ENCODE results near the gene UQCRHL.

UQCRHL gene

DNA sequence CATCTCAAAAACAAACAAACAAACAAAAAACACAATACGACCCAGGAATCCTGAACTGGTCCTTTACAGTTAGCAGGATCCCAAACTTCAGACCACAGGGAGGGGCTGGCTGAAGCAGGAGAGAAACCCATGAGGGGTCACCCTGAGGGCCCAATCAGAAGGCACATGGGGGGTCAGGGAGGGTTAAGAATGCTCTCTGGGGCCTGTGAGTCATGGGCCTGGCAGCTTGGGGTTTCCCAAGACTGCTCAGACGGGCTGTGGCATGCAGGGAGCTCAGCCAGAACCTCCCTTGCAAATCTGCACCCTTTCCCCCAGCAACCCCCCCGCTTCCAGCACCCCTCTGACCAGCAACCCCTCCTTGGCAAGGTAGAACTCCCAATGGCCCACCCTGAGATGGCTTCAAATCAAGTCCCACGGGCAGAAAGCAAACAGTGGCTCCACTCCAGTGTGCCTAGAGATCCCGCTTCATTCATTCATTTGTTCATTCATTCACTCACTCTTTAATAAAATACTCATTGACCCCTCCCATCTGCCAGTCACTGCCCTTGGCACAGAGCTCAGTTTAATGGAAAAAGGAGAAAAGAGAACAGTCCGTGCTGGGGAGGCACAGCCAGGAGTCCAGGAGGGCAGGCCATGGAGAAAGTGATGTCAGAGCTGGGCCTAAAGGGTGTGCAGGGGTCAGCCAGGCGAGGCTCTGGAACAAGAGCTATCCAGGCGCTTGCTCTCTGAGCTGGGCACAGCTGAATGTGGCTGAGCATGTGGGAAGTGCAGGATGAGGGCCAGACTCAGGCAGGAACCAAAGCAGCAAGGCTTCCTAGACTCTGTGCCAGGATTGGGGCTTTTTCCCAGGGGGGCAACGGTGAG is 8.2 kb downstream of the UQCRHL start:
- Histone ChIP-seq H3K4me3 (ENCODE audit: low read length) (no peak overlapping the region), H3K9me3 (ENCODE audit: low read length) (no peaks in the 10 kb centered on the region), H3K36me3 (ENCODE audit: insufficient read depth, low read length) (no peaks in the 10 kb centered on the region), H3K4me1 (ENCODE audit: insufficient read depth, low read length) (peaks cover 18% of the 10 kb centered on the region), H3K27me3 (ENCODE audit: insufficient read depth, low read length) (peaks cover 6% of the 10 kb centered on the region), H2AFZ (ENCODE audit: low read depth, low read length) (no peak overlapping the region)

DNA sequence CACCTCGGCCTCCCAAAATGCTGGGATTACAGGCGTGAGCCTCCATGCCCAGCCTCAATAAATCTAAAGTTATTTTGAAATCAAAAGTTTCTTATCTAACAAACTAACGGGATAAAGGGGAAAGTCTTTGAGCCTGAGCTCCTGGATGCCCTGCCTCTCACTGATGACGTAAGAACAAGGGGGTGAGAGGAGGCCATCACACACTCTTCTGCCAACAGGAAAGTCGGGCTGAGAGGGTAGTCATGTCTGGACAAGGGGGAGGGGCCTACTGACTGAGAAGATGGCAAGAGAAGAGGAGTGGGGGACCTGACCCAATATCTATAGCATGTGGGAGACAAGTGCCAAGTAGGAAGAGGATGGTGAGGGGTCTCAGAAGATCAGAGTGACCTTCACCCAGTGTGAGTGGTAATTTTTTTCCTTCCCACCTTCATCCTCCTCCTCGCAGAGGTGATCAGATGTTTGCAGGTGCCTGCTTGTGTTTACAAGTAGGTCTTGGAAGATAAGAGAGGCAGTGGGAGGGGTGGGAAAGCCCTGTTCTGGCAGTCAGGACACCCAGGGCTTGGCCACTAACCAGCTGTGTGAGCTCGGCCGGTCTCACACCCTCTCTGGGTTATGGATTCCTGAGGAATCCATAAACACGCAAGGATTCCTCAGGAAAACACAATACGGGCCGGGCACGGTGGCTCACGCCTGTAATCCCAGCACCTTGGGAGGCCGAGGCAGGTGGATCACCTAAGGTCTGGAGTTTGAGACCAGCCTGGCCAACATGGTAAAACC is 9.6 kb downstream of the UQCRHL start:
- no peaks in the 10 kb centered on the region for H3K9me3 ChIP-seq (ENCODE audit: low read length)
- H3K4me3 ChIP-seq (ENCODE audit: low read length) = no peak overlapping the region
- H3K27me3 ChIP-seq (ENCODE audit: insufficient read depth, low read length) = peaks cover 6% of the 10 kb centered on the region
- H2AFZ ChIP-seq (ENCODE audit: low read depth, low read length) = no peak overlapping the region
- peaks cover 15% of the 10 kb centered on the region for H3K4me1 ChIP-seq (ENCODE audit: insufficient read depth, low read length)
- H3K36me3 ChIP-seq (ENCODE audit: insufficient read depth, low read length) = no peaks in the 10 kb centered on the region

DNA sequence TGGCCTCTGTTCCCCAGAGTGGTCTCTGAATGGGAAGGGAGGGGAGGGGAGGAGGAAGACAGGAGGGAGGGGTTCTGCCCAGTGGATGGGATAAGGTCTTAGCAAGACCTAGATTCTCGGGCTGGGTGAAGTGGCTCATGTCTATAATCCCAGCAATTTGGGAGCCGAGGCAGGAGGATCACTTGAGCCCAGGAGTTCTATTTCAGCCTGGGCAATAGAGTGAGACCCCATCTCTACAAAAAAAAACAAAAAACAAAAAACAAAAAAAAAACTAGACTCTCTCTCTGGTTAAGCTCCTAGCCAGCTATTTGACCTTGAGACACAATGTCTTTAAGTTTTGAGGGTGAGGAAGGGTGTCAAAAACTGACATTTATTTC is 11.4 kb downstream of the UQCRHL start:
- Histone ChIP-seq H3K9me3 (ENCODE audit: low read length) (no peaks in the 10 kb centered on the region), H2AFZ (ENCODE audit: low read depth, low read length) (no peak overlapping the region), H3K36me3 (ENCODE audit: insufficient read depth, low read length) (no peaks in the 10 kb centered on the region), H3K4me3 (ENCODE audit: low read length) (no peak overlapping the region), H3K27me3 (ENCODE audit: insufficient read depth, low read length) (peaks cover 6% of the 10 kb centered on the region), H3K4me1 (ENCODE audit: insufficient read depth, low read length) (peaks cover 15% of the 10 kb centered on the region)

DNA sequence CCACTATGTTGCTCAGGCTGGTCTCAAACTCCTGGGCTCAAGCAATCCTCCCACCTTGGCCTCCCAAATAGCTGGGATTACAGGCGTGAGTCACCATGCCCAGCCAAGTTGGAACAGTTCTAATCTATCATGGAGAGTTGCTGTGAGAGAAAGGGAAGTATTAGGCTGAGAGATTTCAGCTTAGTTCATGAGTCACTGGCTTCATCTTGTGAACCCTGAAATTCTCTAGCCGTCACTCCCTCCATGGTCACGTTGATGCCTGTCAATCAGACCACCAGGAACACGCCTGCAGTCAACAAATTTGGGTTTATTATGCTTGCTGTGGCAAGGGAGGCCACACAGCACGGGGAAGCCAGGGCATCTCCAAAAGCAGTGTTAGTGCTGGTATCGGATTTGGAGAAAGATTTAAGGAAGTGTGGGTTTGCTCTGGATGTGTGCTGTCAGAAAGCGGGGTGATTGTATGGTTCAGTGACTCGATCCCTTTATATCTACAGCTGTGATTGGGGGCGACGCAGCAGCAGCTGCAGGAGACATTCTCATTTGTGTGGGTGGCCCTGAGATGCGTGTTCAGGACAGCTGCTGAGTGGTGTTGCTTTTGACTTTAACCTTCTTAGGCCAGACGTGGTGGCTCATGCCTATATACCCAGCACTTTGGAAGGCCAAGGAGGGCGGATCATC is 18.7 kb downstream of the UQCRHL start:
- no peak overlapping the region for H3K4me3 ChIP-seq (ENCODE audit: low read length)
- no peaks in the 10 kb centered on the region for H3K9me3 ChIP-seq (ENCODE audit: low read length)
- H2AFZ ChIP-seq (ENCODE audit: low read depth, low read length) = no peak overlapping the region
- no peaks in the 10 kb centered on the region for H3K4me1 ChIP-seq (ENCODE audit: insufficient read depth, low read length)
- no peaks in the 10 kb centered on the region for H3K27me3 ChIP-seq (ENCODE audit: insufficient read depth, low read length)
- no peaks in the 10 kb centered on the region for H3K36me3 ChIP-seq (ENCODE audit: insufficient read depth, low read length)

DNA sequence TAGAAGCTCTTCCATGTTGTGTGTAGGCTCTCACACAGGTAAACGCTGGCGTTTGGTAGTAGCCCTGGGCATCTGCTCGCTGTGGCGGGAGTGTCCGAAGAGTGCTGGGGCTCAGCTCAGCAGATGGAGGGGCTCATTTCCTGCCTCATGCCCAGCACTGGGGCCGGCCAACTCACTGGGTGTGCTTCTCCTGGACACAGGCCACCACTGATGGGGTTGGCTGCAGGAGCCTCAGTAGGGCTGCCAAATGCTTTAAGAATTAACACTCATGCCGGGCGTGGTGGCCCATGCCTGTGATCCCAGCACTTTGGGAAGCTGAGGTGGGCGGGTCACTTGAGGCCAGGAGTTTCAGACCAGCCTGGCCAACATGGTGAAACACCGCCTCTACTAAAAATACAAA is 20.9 kb downstream of the UQCRHL start:
- H3K4me3 ChIP-seq (ENCODE audit: low read length) = no peak overlapping the region
- no peaks in the 10 kb centered on the region for H3K4me1 ChIP-seq (ENCODE audit: insufficient read depth, low read length)
- H3K9me3 ChIP-seq (ENCODE audit: low read length) = no peaks in the 10 kb centered on the region
- no peaks in the 10 kb centered on the region for H3K27me3 ChIP-seq (ENCODE audit: insufficient read depth, low read length)
- no peaks in the 10 kb centered on the region for H3K36me3 ChIP-seq (ENCODE audit: insufficient read depth, low read length)
- no peak overlapping the region for H2AFZ ChIP-seq (ENCODE audit: low read depth, low read length)

DNA sequence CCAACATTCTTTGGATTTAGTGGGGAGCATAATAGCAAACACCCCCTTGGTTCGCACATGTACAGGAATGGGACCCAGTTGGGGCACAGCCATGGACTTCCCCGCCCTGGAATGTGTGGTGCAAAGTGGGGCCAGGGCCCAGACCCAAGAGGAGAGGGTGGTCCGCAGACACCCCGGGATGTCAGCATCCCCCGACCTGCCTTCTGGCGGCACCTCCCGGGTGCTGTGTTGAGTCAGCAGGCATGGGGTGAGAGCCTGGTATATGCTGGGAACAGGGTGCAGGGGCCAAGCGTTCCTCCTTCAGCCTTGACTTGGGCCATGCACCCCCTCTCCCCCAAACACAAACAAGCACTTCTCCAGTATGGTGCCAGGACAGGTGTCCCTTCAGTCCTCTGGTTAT is 21.8 kb downstream of the UQCRHL start:
- Histone ChIP-seq H2AFZ (ENCODE audit: low read depth, low read length) (no peak overlapping the region), H3K36me3 (ENCODE audit: insufficient read depth, low read length) (peaks cover 3% of the 10 kb centered on the region)

DNA sequence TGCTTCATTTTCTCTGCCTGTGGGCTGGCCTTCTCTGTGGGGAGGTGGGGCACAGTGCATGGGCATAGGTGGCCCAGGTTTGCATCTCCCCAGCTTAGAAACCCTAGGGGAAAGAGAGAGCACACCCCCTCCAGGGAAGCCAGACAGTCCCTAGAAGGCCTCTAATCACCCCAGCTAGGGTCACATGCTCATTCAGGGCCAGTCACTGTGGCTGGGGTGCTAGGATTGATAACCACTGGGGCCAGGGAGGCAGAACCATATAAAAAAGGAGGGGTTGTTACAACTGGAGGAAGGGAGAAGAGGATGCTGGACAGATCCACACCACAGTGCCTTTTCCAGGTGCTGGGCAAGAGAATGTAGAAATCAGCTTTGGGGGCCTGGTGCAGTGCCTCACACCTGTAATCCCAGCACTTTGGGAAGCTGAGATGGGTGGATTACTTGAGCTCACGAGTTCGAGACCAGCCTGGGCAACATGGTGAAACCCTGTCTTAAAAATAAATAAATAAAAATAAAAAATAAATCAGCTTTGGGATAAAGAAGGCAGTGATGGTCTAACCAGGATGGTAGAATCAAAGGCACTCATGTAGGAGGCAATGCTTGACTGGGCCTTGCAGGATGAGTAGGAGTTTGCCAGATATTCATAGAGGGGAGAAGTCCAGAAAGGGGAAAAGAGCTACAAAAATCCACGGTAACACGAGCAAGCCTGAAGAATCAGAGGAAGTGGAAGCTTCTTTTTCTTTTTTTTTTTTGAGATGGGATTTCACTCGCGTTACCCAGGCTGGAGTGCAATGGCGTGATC is 29.3 kb downstream of the UQCRHL start:
- Histone ChIP-seq H3K4me1 (ENCODE audit: insufficient read depth, low read length) (no peaks in the 10 kb centered on the region), H3K9me3 (ENCODE audit: low read length) (no peaks in the 10 kb centered on the region), H3K27me3 (ENCODE audit: insufficient read depth, low read length) (no peaks in the 10 kb centered on the region), H3K4me3 (ENCODE audit: low read length) (no peak overlapping the region), H3K36me3 (ENCODE audit: insufficient read depth, low read length) (peaks cover 5% of the 10 kb centered on the region), H2AFZ (ENCODE audit: low read depth, low read length) (no peak overlapping the region)

More for the DNA sequence above, 21.8 kb downstream of the UQCRHL start:
- Histone ChIP-seq H3K4me1 (ENCODE audit: insufficient read depth, low read length) (no peaks in the 10 kb centered on the region), H3K4me3 (ENCODE audit: low read length) (no peak overlapping the region), H3K9me3 (ENCODE audit: low read length) (no peaks in the 10 kb centered on the region), H3K27me3 (ENCODE audit: insufficient read depth, low read length) (no peaks in the 10 kb centered on the region)

DNA sequence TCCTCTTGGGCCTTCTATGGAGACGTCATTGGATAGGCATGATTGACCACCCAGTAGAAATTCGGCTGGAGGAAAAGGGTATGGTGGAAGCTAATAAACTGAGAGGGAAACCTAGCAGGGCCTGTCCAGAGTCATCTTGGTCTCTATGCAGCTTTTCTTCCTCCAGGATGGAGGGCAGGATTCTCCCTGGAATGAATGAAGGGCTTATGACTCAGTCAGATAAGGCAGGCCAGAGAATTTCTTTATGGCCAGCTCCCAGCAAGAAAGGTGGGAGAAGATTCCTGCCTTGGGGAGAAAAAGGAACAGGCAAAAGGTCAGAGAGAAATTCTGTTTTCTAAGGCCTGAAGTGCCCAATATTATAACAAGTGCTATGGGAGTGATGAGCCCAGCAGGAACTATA is 31.7 kb downstream of the UQCRHL start:
- H2AFZ ChIP-seq (ENCODE audit: low read depth, low read length) = no peak overlapping the region
- no peaks in the 10 kb centered on the region for H3K4me1 ChIP-seq (ENCODE audit: insufficient read depth, low read length)
- no peaks in the 10 kb centered on the region for H3K9me3 ChIP-seq (ENCODE audit: low read length)
- no peak overlapping the region for H3K4me3 ChIP-seq (ENCODE audit: low read length)
- H3K36me3 ChIP-seq (ENCODE audit: insufficient read depth, low read length) = peaks cover 2% of the 10 kb centered on the region
- no peaks in the 10 kb centered on the region for H3K27me3 ChIP-seq (ENCODE audit: insufficient read depth, low read length)

DNA sequence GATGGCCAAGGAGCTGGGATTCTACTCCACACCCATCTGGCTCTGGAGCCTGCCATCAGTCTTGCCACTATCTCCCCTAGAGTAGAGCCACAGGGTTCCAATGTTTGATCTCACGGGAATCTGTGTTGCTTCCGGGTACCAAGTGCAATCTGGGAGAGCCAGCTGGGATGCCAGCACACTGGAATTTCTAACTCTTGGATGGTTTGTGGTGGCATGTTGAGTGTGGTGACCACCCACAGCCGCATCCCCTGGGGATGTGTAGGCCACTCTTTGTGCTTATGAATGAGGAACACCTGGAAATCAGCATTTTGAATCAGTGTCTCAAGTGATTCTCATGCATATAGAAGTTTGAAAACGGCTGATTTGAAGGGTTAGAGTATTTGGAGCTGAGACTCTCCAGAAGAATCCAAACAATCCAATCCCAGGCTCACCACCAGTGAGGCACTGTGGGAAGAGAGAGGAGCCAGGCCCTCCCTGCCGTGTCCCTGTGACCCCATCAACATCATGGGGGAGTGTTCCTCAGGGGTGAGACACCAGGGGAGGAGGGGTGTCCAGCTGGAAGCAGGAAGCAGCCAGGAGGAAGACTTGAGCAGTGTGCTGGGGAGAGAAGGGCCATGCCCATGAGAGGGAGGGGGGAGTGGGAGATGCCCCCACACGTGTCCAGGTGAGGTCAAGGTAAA is 35.5 kb downstream of the UQCRHL start:
- H2AFZ ChIP-seq (ENCODE audit: low read depth, low read length) = no peak overlapping the region
- H3K4me1 ChIP-seq (ENCODE audit: insufficient read depth, low read length) = no peaks in the 10 kb centered on the region
- peaks cover 2% of the 10 kb centered on the region for H3K36me3 ChIP-seq (ENCODE audit: insufficient read depth, low read length)
- no peak overlapping the region for H3K4me3 ChIP-seq (ENCODE audit: low read length)
- no peaks in the 10 kb centered on the region for H3K9me3 ChIP-seq (ENCODE audit: low read length)
- H3K27me3 ChIP-seq (ENCODE audit: insufficient read depth, low read length) = no peaks in the 10 kb centered on the region

DNA sequence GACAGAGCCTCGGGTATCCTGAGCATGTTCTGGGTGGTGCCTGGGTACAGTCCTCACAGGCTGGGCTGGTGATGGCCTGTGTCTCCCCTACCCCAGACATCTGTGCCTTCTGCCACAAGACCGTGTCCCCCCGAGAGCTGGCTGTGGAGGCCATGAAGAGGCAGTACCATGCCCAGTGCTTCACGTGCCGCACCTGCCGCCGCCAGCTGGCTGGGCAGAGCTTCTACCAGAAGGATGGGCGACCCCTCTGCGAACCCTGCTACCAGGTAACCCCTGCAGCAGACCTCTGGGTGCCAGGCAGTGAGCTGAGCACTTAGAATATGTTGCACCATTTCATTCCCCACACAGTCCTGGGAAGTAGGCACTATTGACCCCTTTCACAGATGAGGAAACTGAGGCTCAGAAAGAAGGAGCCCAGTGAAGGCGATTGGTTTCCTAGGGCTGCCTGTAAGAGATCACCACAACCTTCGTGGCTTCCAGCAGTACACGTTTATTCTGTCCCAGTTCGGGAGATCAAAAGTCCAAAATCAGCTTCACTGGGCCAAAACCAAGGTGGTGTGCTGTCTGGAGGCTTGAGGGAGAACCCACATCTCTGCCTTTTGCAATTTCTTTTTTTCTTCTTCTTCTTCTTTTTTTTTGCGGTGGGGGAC is 37.0 kb downstream of the UQCRHL start:
- no peaks in the 10 kb centered on the region for H3K9me3 ChIP-seq (ENCODE audit: low read length)
- no peaks in the 10 kb centered on the region for H3K27me3 ChIP-seq (ENCODE audit: insufficient read depth, low read length)
- H3K4me3 ChIP-seq (ENCODE audit: low read length) = no peak overlapping the region
- H3K36me3 ChIP-seq (ENCODE audit: insufficient read depth, low read length) = peaks cover 2% of the 10 kb centered on the region
- H3K4me1 ChIP-seq (ENCODE audit: insufficient read depth, low read length) = no peaks in the 10 kb centered on the region
- no peak overlapping the region for H2AFZ ChIP-seq (ENCODE audit: low read depth, low read length)

DNA sequence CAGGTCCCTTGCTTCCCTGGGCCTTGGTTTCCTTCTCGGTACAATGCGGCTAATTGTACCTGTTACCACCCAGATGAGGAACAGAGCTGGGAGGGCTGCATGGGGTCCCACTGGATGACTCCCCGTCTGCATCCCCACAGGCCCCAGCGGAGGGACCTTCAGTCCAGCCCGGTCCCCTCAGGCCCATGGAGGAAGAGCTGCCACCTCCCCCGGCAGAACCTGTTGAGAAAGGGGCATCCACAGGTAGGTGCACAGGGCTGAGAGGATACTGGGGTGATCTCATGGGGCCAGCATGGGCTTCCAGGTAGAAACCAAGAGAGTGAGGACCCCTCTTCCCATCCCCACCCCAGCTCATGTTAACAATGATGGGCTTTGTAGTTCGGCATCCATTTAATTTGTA is 39.1 kb downstream of the UQCRHL start:
- H3K4me3 ChIP-seq (ENCODE audit: low read length) = no peak overlapping the region
- no peaks in the 10 kb centered on the region for H3K9me3 ChIP-seq (ENCODE audit: low read length)
- H3K36me3 ChIP-seq (ENCODE audit: insufficient read depth, low read length) = peaks cover 3% of the 10 kb centered on the region
- H2AFZ ChIP-seq (ENCODE audit: low read depth, low read length) = no peak overlapping the region
- H3K4me1 ChIP-seq (ENCODE audit: insufficient read depth, low read length) = no peaks in the 10 kb centered on the region
- H3K27me3 ChIP-seq (ENCODE audit: insufficient read depth, low read length) = no peaks in the 10 kb centered on the region

DNA sequence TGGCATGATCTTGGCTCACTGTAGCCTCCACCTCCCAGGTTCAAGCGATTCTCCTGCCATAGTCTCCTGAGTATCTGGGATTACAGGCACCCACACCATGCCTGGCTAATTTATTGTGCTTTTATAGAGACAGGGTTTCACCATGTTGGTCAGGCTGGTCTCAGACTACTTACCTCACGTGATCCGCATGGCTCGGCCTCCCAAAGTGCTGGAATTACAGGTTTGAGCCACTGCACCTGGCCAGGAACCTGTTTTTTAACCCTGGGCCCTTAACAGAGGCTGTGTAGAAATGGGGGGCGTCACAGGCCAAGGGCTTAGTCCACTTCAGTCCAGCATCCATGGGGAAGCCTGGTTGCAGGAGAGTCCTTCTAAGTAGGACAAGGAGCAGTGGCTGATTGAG is 39.5 kb downstream of the UQCRHL start:
- no peaks in the 10 kb centered on the region for H3K9me3 ChIP-seq (ENCODE audit: low read length)
- H3K4me3 ChIP-seq (ENCODE audit: low read length) = no peak overlapping the region
- H3K4me1 ChIP-seq (ENCODE audit: insufficient read depth, low read length) = no peaks in the 10 kb centered on the region
- H3K36me3 ChIP-seq (ENCODE audit: insufficient read depth, low read length) = peaks cover 3% of the 10 kb centered on the region
- H3K27me3 ChIP-seq (ENCODE audit: insufficient read depth, low read length) = no peaks in the 10 kb centered on the region
- H2AFZ ChIP-seq (ENCODE audit: low read depth, low read length) = no peak overlapping the region

All from neuron (in vitro differentiated cells).